Measurements from ENCODE around the gene LTBR.

LTBR gene

GRCh38 chr12:6392504-6392903, 8.5 kb downstream of the LTBR start:
- no peak overlapping the region for H3K4me3 ChIP-seq (ENCODE audit: low read depth, low read length)
- H3K36me3 ChIP-seq (ENCODE audit: control insufficient read depth, insufficient read depth, low read length) = no peaks in the 10 kb centered on the region
- H3K9ac ChIP-seq (ENCODE audit: low read length) = no peak overlapping the region
- no peaks in the 10 kb centered on the region for H3K9me3 ChIP-seq (ENCODE audit: control insufficient read depth, insufficient read depth, low read depth, low read length)
- H3K27me3 ChIP-seq (ENCODE audit: control insufficient read depth, insufficient read depth, low read length) = no peaks in the 10 kb centered on the region
- H3K27ac ChIP-seq (ENCODE audit: low read depth, low read length) = no peak overlapping the region
- peaks cover 20% of the 10 kb centered on the region for H3K4me1 ChIP-seq (ENCODE audit: control insufficient read depth, insufficient read depth, low read length)

- no peak overlapping the region for H3K9ac ChIP-seq (ENCODE audit: low read length)
- H3K9me3 ChIP-seq (ENCODE audit: control insufficient read depth, insufficient read depth, low read depth, low read length) = no peaks in the 10 kb centered on the region
- H3K36me3 ChIP-seq (ENCODE audit: control insufficient read depth, insufficient read depth, low read length) = no peaks in the 10 kb centered on the region
- no peaks in the 10 kb centered on the region for H3K27me3 ChIP-seq (ENCODE audit: control insufficient read depth, insufficient read depth, low read length)
- no peak overlapping the region for H3K4me3 ChIP-seq (ENCODE audit: low read depth, low read length)
- H3K27ac ChIP-seq (ENCODE audit: low read depth, low read length) = no peak overlapping the region
- H3K4me1 ChIP-seq (ENCODE audit: control insufficient read depth, insufficient read depth, low read length) = peaks cover 14% of the 10 kb centered on the region
Measured at GRCh38 chr12:6393109-6393508, 9.1 kb downstream of the LTBR start.

GRCh38 chr12:6394398-6394797, 10.4 kb downstream of the LTBR start:
- no peaks in the 10 kb centered on the region for H3K27me3 ChIP-seq (ENCODE audit: control insufficient read depth, insufficient read depth, low read length)
- H3K27ac ChIP-seq (ENCODE audit: low read depth, low read length) = no peak overlapping the region
- no peak overlapping the region for H3K4me3 ChIP-seq (ENCODE audit: low read depth, low read length)
- peaks cover 14% of the 10 kb centered on the region for H3K4me1 ChIP-seq (ENCODE audit: control insufficient read depth, insufficient read depth, low read length)
- H3K9ac ChIP-seq (ENCODE audit: low read length) = no peak overlapping the region
- no peaks in the 10 kb centered on the region for H3K36me3 ChIP-seq (ENCODE audit: control insufficient read depth, insufficient read depth, low read length)
- H3K9me3 ChIP-seq (ENCODE audit: control insufficient read depth, insufficient read depth, low read depth, low read length) = no peaks in the 10 kb centered on the region

- Histone ChIP-seq H3K36me3 (ENCODE audit: control insufficient read depth, insufficient read depth, low read length) (no peaks in the 10 kb centered on the region), H3K9me3 (ENCODE audit: control insufficient read depth, insufficient read depth, low read depth, low read length) (no peaks in the 10 kb centered on the region), H3K27me3 (ENCODE audit: control insufficient read depth, insufficient read depth, low read length) (no peaks in the 10 kb centered on the region), H3K27ac (ENCODE audit: low read depth, low read length) (no peak overlapping the region), H3K4me1 (ENCODE audit: control insufficient read depth, insufficient read depth, low read length) (peaks cover 9% of the 10 kb centered on the region), H3K9ac (ENCODE audit: low read length) (no peak overlapping the region), H3K4me3 (ENCODE audit: low read depth, low read length) (no peak overlapping the region)
Measured at GRCh38 chr12:6396031-6396430, 12.1 kb downstream of the LTBR start.

- Histone ChIP-seq H3K9ac (ENCODE audit: low read length) (no peak overlapping the region), H3K27ac (ENCODE audit: low read depth, low read length) (no peak overlapping the region), H3K36me3 (ENCODE audit: control insufficient read depth, insufficient read depth, low read length) (no peaks in the 10 kb centered on the region), H3K4me1 (ENCODE audit: control insufficient read depth, insufficient read depth, low read length) (peaks cover 9% of the 10 kb centered on the region), H3K27me3 (ENCODE audit: control insufficient read depth, insufficient read depth, low read length) (no peaks in the 10 kb centered on the region), H3K9me3 (ENCODE audit: control insufficient read depth, insufficient read depth, low read depth, low read length) (no peaks in the 10 kb centered on the region), H3K4me3 (ENCODE audit: low read depth, low read length) (no peak overlapping the region)
Measured at GRCh38 chr12:6399884-6400644, 16.1 kb downstream of the LTBR start.

- no peaks in the 10 kb centered on the region for H3K4me1 ChIP-seq (ENCODE audit: control insufficient read depth, insufficient read depth, low read length)
- H3K27me3 ChIP-seq (ENCODE audit: control insufficient read depth, insufficient read depth, low read length) = no peaks in the 10 kb centered on the region
- no peak overlapping the region for H3K27ac ChIP-seq (ENCODE audit: low read depth, low read length)
- no peaks in the 10 kb centered on the region for H3K9me3 ChIP-seq (ENCODE audit: control insufficient read depth, insufficient read depth, low read depth, low read length)
- H3K4me3 ChIP-seq (ENCODE audit: low read depth, low read length) = no peak overlapping the region
- no peak overlapping the region for H3K9ac ChIP-seq (ENCODE audit: low read length)
- no peaks in the 10 kb centered on the region for H3K36me3 ChIP-seq (ENCODE audit: control insufficient read depth, insufficient read depth, low read length)
Measured at GRCh38 chr12:6404390-6404789, 20.4 kb downstream of the LTBR start.

- Histone ChIP-seq H3K36me3 (ENCODE audit: control insufficient read depth, insufficient read depth, low read length) (no peaks in the 10 kb centered on the region), H3K4me1 (ENCODE audit: control insufficient read depth, insufficient read depth, low read length) (no peaks in the 10 kb centered on the region), H3K4me3 (ENCODE audit: low read depth, low read length) (no peak overlapping the region), H3K9me3 (ENCODE audit: control insufficient read depth, insufficient read depth, low read depth, low read length) (no peaks in the 10 kb centered on the region), H3K9ac (ENCODE audit: low read length) (no peak overlapping the region), H3K27ac (ENCODE audit: low read depth, low read length) (no peak overlapping the region), H3K27me3 (ENCODE audit: control insufficient read depth, insufficient read depth, low read length) (no peaks in the 10 kb centered on the region)
Measured at GRCh38 chr12:6405963-6406362, 22.0 kb downstream of the LTBR start.

- Histone ChIP-seq H3K9ac (ENCODE audit: low read length) (no peak overlapping the region), H3K27ac (ENCODE audit: low read depth, low read length) (no peak overlapping the region), H3K4me3 (ENCODE audit: low read depth, low read length) (no peak overlapping the region), H3K4me1 (ENCODE audit: control insufficient read depth, insufficient read depth, low read length) (no peaks in the 10 kb centered on the region), H3K27me3 (ENCODE audit: control insufficient read depth, insufficient read depth, low read length) (no peaks in the 10 kb centered on the region), H3K36me3 (ENCODE audit: control insufficient read depth, insufficient read depth, low read length) (no peaks in the 10 kb centered on the region), H3K9me3 (ENCODE audit: control insufficient read depth, insufficient read depth, low read depth, low read length) (no peaks in the 10 kb centered on the region)
Measured at GRCh38 chr12:6407236-6407954, 23.4 kb downstream of the LTBR start.

GRCh38 chr12:6416596-6416995, 32.6 kb downstream of the LTBR start:
- no peaks in the 10 kb centered on the region for H3K36me3 ChIP-seq (ENCODE audit: control insufficient read depth, insufficient read depth, low read length)
- no peaks in the 10 kb centered on the region for H3K27me3 ChIP-seq (ENCODE audit: control insufficient read depth, insufficient read depth, low read length)
- H3K9me3 ChIP-seq (ENCODE audit: control insufficient read depth, insufficient read depth, low read depth, low read length) = no peaks in the 10 kb centered on the region
- H3K4me3 ChIP-seq (ENCODE audit: low read depth, low read length) = no peak overlapping the region
- H3K9ac ChIP-seq (ENCODE audit: low read length) = no peak overlapping the region
- H3K4me1 ChIP-seq (ENCODE audit: control insufficient read depth, insufficient read depth, low read length) = no peaks in the 10 kb centered on the region
- H3K27ac ChIP-seq (ENCODE audit: low read depth, low read length) = no peak overlapping the region

- Histone ChIP-seq H3K4me1 (ENCODE audit: control insufficient read depth, insufficient read depth, low read length) (0 out of 2 replicates have a peak, but pooled peaks cover 2% of the 10 kb centered on the region), H3K36me3 (ENCODE audit: control insufficient read depth, insufficient read depth, low read length) (no peaks in the 10 kb centered on the region), H3K27ac (ENCODE audit: low read depth, low read length) (no peak overlapping the region), H3K9ac (ENCODE audit: low read length) (no peak overlapping the region), H3K9me3 (ENCODE audit: control insufficient read depth, insufficient read depth, low read depth, low read length) (no peaks in the 10 kb centered on the region), H3K27me3 (ENCODE audit: control insufficient read depth, insufficient read depth, low read length) (no peaks in the 10 kb centered on the region), H3K4me3 (ENCODE audit: low read depth, low read length) (no peak overlapping the region)
Measured at GRCh38 chr12:6418796-6419195, 34.8 kb downstream of the LTBR start.

GRCh38 chr12:6420364-6420763, 36.4 kb downstream of the LTBR start:
- Histone ChIP-seq H3K9me3 (ENCODE audit: control insufficient read depth, insufficient read depth, low read depth, low read length) (no peaks in the 10 kb centered on the region), H3K36me3 (ENCODE audit: control insufficient read depth, insufficient read depth, low read length) (no peaks in the 10 kb centered on the region), H3K27ac (ENCODE audit: low read depth, low read length) (no peak overlapping the region), H3K27me3 (ENCODE audit: control insufficient read depth, insufficient read depth, low read length) (no peaks in the 10 kb centered on the region), H3K9ac (ENCODE audit: low read length) (no peak overlapping the region), H3K4me3 (ENCODE audit: low read depth, low read length) (no peak overlapping the region), H3K4me1 (ENCODE audit: control insufficient read depth, insufficient read depth, low read length) (peaks cover 8% of the 10 kb centered on the region; the same call in 1 of the 2 replicates)
